Measurements from ENCODE around the gene LEKR1.

LEKR1 gene

GRCh38 chr3:156997351-156997750 lies 171.2 kb downstream of the LEKR1 start:
- Histone ChIP-seq H3K27ac (ENCODE audit: low read length) (no peak overlapping the region), H3K36me3 (ENCODE audit: control insufficient read depth in 1 of 2, insufficient read depth in 2 of 2, low read length in 2 of 2) (no peaks in the 10 kb centered on the region), H3K9me3 (ENCODE audit: control insufficient read depth in 1 of 2, low read length in 2 of 2) (no peaks in the 10 kb centered on the region), H3K27me3 (ENCODE audit: low read depth, low read length) (no peaks in the 10 kb centered on the region), H3K4me1 (ENCODE audit: control insufficient read depth in 1 of 2, insufficient read depth in 2 of 2, low read length in 2 of 2) (no peaks in the 10 kb centered on the region), H3K4me3 (ENCODE audit: low read depth in 1 of 2, low read length in 2 of 2) (no peak overlapping the region)

GRCh38 chr3:157001221-157001957 lies 175.2 kb downstream of the LEKR1 start:
- Histone ChIP-seq H3K27ac (ENCODE audit: low read length) (no peak overlapping the region), H3K36me3 (ENCODE audit: control insufficient read depth in 1 of 2, insufficient read depth in 2 of 2, low read length in 2 of 2) (no peaks in the 10 kb centered on the region), H3K4me1 (ENCODE audit: control insufficient read depth in 1 of 2, insufficient read depth in 2 of 2, low read length in 2 of 2) (no peaks in the 10 kb centered on the region), H3K4me3 (ENCODE audit: low read depth in 1 of 2, low read length in 2 of 2) (no peak overlapping the region), H3K9me3 (ENCODE audit: control insufficient read depth in 1 of 2, low read length in 2 of 2) (no peaks in the 10 kb centered on the region), H3K27me3 (ENCODE audit: low read depth, low read length) (no peaks in the 10 kb centered on the region)

- Histone ChIP-seq H3K9me3 (ENCODE audit: control insufficient read depth in 1 of 2, low read length in 2 of 2) (no peaks in the 10 kb centered on the region), H3K27ac (ENCODE audit: low read length) (no peak overlapping the region), H3K27me3 (ENCODE audit: low read depth, low read length) (no peaks in the 10 kb centered on the region), H3K4me3 (ENCODE audit: low read depth in 1 of 2, low read length in 2 of 2) (no peak overlapping the region), H3K36me3 (ENCODE audit: control insufficient read depth in 1 of 2, insufficient read depth in 2 of 2, low read length in 2 of 2) (no peaks in the 10 kb centered on the region), H3K4me1 (ENCODE audit: control insufficient read depth in 1 of 2, insufficient read depth in 2 of 2, low read length in 2 of 2) (no peaks in the 10 kb centered on the region)
Measured at GRCh38 chr3:157021679-157022078, 195.5 kb downstream of the LEKR1 start.

- Histone ChIP-seq H3K4me1 (ENCODE audit: control insufficient read depth in 1 of 2, insufficient read depth in 2 of 2, low read length in 2 of 2) (no peaks in the 10 kb centered on the region), H3K27me3 (ENCODE audit: low read depth, low read length) (no peaks in the 10 kb centered on the region), H3K27ac (ENCODE audit: low read length) (no peak overlapping the region), H3K4me3 (ENCODE audit: low read depth in 1 of 2, low read length in 2 of 2) (no peak overlapping the region), H3K36me3 (ENCODE audit: control insufficient read depth in 1 of 2, insufficient read depth in 2 of 2, low read length in 2 of 2) (no peaks in the 10 kb centered on the region), H3K9me3 (ENCODE audit: control insufficient read depth in 1 of 2, low read length in 2 of 2) (no peaks in the 10 kb centered on the region)
Measured at GRCh38 chr3:157023226-157023625, 197.1 kb downstream of the LEKR1 start.

GRCh38 chr3:157026091-157026490 lies 199.9 kb downstream of the LEKR1 start:
- Histone ChIP-seq H3K27ac (ENCODE audit: low read length) (no peak overlapping the region), H3K9me3 (ENCODE audit: control insufficient read depth in 1 of 2, low read length in 2 of 2) (no peaks in the 10 kb centered on the region), H3K36me3 (ENCODE audit: control insufficient read depth in 1 of 2, insufficient read depth in 2 of 2, low read length in 2 of 2) (no peaks in the 10 kb centered on the region), H3K4me1 (ENCODE audit: control insufficient read depth in 1 of 2, insufficient read depth in 2 of 2, low read length in 2 of 2) (no peaks in the 10 kb centered on the region), H3K4me3 (ENCODE audit: low read depth in 1 of 2, low read length in 2 of 2) (no peak overlapping the region), H3K27me3 (ENCODE audit: low read depth, low read length) (no peaks in the 10 kb centered on the region)

GRCh38 chr3:157027861-157028745 lies 201.9 kb downstream of the LEKR1 start:
- H3K27me3 ChIP-seq (ENCODE audit: low read depth, low read length), result no peaks in the 10 kb centered on the region
- no peak overlapping the region for H3K4me3 ChIP-seq (ENCODE audit: low read depth in 1 of 2, low read length in 2 of 2)
- no peaks in the 10 kb centered on the region for H3K36me3 ChIP-seq (ENCODE audit: control insufficient read depth in 1 of 2, insufficient read depth in 2 of 2, low read length in 2 of 2)
- no peaks in the 10 kb centered on the region for H3K9me3 ChIP-seq (ENCODE audit: control insufficient read depth in 1 of 2, low read length in 2 of 2)
- H3K27ac ChIP-seq (ENCODE audit: low read length), result no peak overlapping the region
- no peaks in the 10 kb centered on the region for H3K4me1 ChIP-seq (ENCODE audit: control insufficient read depth in 1 of 2, insufficient read depth in 2 of 2, low read length in 2 of 2)

GRCh38 chr3:157029365-157029790 lies 203.2 kb downstream of the LEKR1 start:
- Histone ChIP-seq H3K27ac (ENCODE audit: low read length) (no peak overlapping the region), H3K9me3 (ENCODE audit: control insufficient read depth in 1 of 2, low read length in 2 of 2) (no peaks in the 10 kb centered on the region), H3K27me3 (ENCODE audit: low read depth, low read length) (no peaks in the 10 kb centered on the region), H3K36me3 (ENCODE audit: control insufficient read depth in 1 of 2, insufficient read depth in 2 of 2, low read length in 2 of 2) (no peaks in the 10 kb centered on the region), H3K4me1 (ENCODE audit: control insufficient read depth in 1 of 2, insufficient read depth in 2 of 2, low read length in 2 of 2) (no peaks in the 10 kb centered on the region), H3K4me3 (ENCODE audit: low read depth in 1 of 2, low read length in 2 of 2) (no peak overlapping the region)

GRCh38 chr3:157030712-157031111 lies 204.6 kb downstream of the LEKR1 start:
- no peaks in the 10 kb centered on the region for H3K27me3 ChIP-seq (ENCODE audit: low read depth, low read length)

GRCh38 chr3:157033001-157033400 lies 206.8 kb downstream of the LEKR1 start:
- Histone ChIP-seq H3K9me3 (ENCODE audit: control insufficient read depth in 1 of 2, low read length in 2 of 2) (no peaks in the 10 kb centered on the region), H3K4me1 (ENCODE audit: control insufficient read depth in 1 of 2, insufficient read depth in 2 of 2, low read length in 2 of 2) (no peaks in the 10 kb centered on the region), H3K4me3 (ENCODE audit: low read depth in 1 of 2, low read length in 2 of 2) (no peak overlapping the region)

More at GRCh38 chr3:157030712-157031111, 204.6 kb downstream of the LEKR1 start:
- Histone ChIP-seq H3K36me3 (ENCODE audit: control insufficient read depth in 1 of 2, insufficient read depth in 2 of 2, low read length in 2 of 2) (no peaks in the 10 kb centered on the region), H3K9me3 (ENCODE audit: control insufficient read depth in 1 of 2, low read length in 2 of 2) (no peaks in the 10 kb centered on the region), H3K4me3 (ENCODE audit: low read depth in 1 of 2, low read length in 2 of 2) (no peak overlapping the region), H3K27ac (ENCODE audit: low read length) (no peak overlapping the region), H3K4me1 (ENCODE audit: control insufficient read depth in 1 of 2, insufficient read depth in 2 of 2, low read length in 2 of 2) (no peaks in the 10 kb centered on the region)

GRCh38 chr3:157040456-157040855 lies 214.3 kb downstream of the LEKR1 start:
- H3K36me3 ChIP-seq (ENCODE audit: control insufficient read depth in 1 of 2, insufficient read depth in 2 of 2, low read length in 2 of 2), result no peaks in the 10 kb centered on the region
- no peaks in the 10 kb centered on the region for H3K27me3 ChIP-seq (ENCODE audit: low read depth, low read length)
- no peak overlapping the region for H3K4me3 ChIP-seq (ENCODE audit: low read depth in 1 of 2, low read length in 2 of 2)
- no peaks in the 10 kb centered on the region for H3K9me3 ChIP-seq (ENCODE audit: control insufficient read depth in 1 of 2, low read length in 2 of 2)
- H3K4me1 ChIP-seq (ENCODE audit: control insufficient read depth in 1 of 2, insufficient read depth in 2 of 2, low read length in 2 of 2), result no peaks in the 10 kb centered on the region
- H3K27ac ChIP-seq (ENCODE audit: low read length), result no peak overlapping the region

More at GRCh38 chr3:157033001-157033400, 206.8 kb downstream of the LEKR1 start:
- H3K27ac ChIP-seq (ENCODE audit: low read length), result no peak overlapping the region
- no peaks in the 10 kb centered on the region for H3K27me3 ChIP-seq (ENCODE audit: low read depth, low read length)
- no peaks in the 10 kb centered on the region for H3K36me3 ChIP-seq (ENCODE audit: control insufficient read depth in 1 of 2, insufficient read depth in 2 of 2, low read length in 2 of 2)

GRCh38 chr3:157042226-157042625 lies 216.1 kb downstream of the LEKR1 start:
- no peaks in the 10 kb centered on the region for H3K27me3 ChIP-seq (ENCODE audit: low read depth, low read length)
- no peak overlapping the region for H3K27ac ChIP-seq (ENCODE audit: low read length)
- no peaks in the 10 kb centered on the region for H3K9me3 ChIP-seq (ENCODE audit: control insufficient read depth in 1 of 2, low read length in 2 of 2)
- H3K36me3 ChIP-seq (ENCODE audit: control insufficient read depth in 1 of 2, insufficient read depth in 2 of 2, low read length in 2 of 2), result no peaks in the 10 kb centered on the region
- H3K4me1 ChIP-seq (ENCODE audit: control insufficient read depth in 1 of 2, insufficient read depth in 2 of 2, low read length in 2 of 2), result no peaks in the 10 kb centered on the region
- H3K4me3 ChIP-seq (ENCODE audit: low read depth in 1 of 2, low read length in 2 of 2), result no peak overlapping the region
